ENCODE results near the gene ANGPT4. TPM values are rescaled to one million over a fixed set of nuclear protein-coding genes. Genes with fewer than 3 reads are reported as not detected.

ANGPT4 gene
- total RNA-seq, 1 donor from 2014 or later: not detected

- no peak for DNase-seq (ENCODE audit: low read depth)
- TF ChIP-seq CTCF (conservative IDR thresholded peaks at IDR 0.05; ENCODE audit: low read depth, low read length): no peak
- no peak overlapping the region for H3K4me3 ChIP-seq (ENCODE audit: low read depth, low read length)
Observed at GRCh38 chr20:917416-917815, 1.3 kb upstream of the ANGPT4 start.

DNA sequence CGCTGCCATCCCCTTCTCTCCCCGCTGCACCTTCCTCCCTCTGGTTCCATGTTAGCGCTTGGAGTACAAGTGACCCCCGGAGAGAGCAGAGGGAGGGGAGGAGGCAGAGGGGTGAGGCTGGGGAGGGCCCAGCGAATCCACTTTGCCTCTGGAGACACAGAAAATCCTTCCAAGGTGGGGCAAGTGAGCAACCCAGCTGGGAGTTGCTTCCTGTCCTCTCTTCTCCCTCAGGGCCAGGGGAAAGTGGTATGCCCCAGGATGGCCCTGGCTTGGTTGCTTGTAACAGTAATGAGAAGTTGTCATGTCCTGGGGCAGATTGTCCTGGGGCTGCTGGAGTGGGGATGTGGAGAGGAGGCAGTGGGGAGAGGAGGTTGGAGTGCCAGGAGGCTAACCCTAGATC is 691 bp upstream of the ANGPT4 start:
- no peak for TF ChIP-seq CTCF (conservative IDR thresholded peaks at IDR 0.05; ENCODE audit: low read depth, low read length)
- DNase-seq (ENCODE audit: low read depth): no peak
- H3K4me3 ChIP-seq (ENCODE audit: low read depth, low read length): no peak overlapping the region

DNA sequence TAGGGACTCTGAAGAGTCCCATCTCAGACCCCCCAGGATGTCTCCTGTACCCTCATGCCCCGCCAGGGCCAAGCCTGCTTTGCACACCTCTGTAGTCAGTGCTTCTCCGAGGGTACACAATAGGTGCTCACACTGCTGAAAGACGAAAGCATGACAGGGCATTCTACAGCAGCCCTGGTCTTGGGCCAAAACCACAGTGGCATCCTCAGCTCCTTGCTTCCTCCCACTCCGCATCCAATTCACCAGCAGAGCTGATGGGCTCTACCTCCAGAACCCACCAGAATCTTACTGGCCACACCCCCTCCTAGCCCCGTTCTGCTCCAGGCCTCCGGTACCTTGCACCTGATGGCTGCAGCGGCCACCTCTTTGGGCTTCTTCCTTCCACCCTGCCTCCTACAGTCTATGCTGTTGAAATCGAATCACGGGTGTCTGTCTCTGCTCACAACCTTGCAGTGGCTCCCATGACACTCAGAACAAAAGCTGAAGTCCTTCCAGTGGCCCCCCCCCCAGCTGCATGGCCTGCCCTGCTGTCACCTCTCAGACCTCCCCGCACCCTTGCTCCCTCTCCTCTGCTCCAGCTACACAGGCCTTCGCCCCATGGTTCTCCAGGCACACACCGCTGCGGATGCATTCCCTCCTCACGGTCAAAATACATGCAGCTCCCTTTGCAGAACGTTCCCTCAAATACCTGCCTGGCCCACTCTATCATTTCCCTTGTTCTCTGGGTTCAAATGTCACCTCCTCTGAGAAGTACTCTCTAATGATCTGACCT is 1.2 kb downstream of the ANGPT4 start:
- no peak for TF ChIP-seq CTCF (conservative IDR thresholded peaks at IDR 0.05; ENCODE audit: low read depth, low read length)

GRCh38 chr20:913306-913849 is 2.8 kb downstream of the ANGPT4 start:
- no peak overlapping the region for H3K4me3 ChIP-seq (ENCODE audit: low read depth, low read length)
- no peak for TF ChIP-seq CTCF (conservative IDR thresholded peaks at IDR 0.05; ENCODE audit: low read depth, low read length)
- no peak for DNase-seq (ENCODE audit: low read depth)

More for the DNA sequence above, 1.2 kb downstream of the ANGPT4 start:
- DNase-seq (ENCODE audit: low read depth): no peak
- H3K4me3 ChIP-seq (ENCODE audit: low read depth, low read length): no peak overlapping the region

- H3K4me3 ChIP-seq (ENCODE audit: low read depth, low read length): no peak overlapping the region
- DNase-seq (ENCODE audit: low read depth): no peak
Observed at GRCh38 chr20:911882-912600, 4.1 kb downstream of the ANGPT4 start.

More at GRCh38 chr20:911882-912600, 4.1 kb downstream of the ANGPT4 start:
- peak; percentile 21 for TF ChIP-seq CTCF (conservative IDR thresholded peaks at IDR 0.05; ENCODE audit: low read depth, low read length)

Measured in epithelial cell of proximal tubule (primary cell).